Fibroblast of villous mesenchyme (primary cell): Measurements from ENCODE around the gene ODC1. TPM values are rescaled to one million over a fixed set of nuclear protein-coding genes. Genes with fewer than 3 reads are reported as not detected.

Experiments used
- DNase-seq: peaks from one replicate; pipeline ENCODE4 v3.0.0-alpha.2; 2010; ENCODE audit warnings: low read depth
- H3K4me3 ChIP-seq: 2 replicates; pipeline ENCODE4 v1.5.1; 2011; ENCODE audit warnings: low read depth, mild to moderate bottlenecking, low read length
- total RNA-seq: library from RNA; depleted of rRNA; stranded (reverse); fragments of >200 nt; gene quantifications from 2 replicates; pipeline ENCODE4 v1.2.3, GENCODE V29; 2012
- TF ChIP-seq, protein P1 (sequence below): IDR thresholded peaks from 2 replicates; pipeline ENCODE4 v1.5.1; 2012; ENCODE audit warnings: low read depth, mild to moderate bottlenecking, low read length; ENCODE audit not compliant: insufficient read depth

Gene ODC1
- total RNA-seq, 1 donor, result 133 TPM

DNA sequence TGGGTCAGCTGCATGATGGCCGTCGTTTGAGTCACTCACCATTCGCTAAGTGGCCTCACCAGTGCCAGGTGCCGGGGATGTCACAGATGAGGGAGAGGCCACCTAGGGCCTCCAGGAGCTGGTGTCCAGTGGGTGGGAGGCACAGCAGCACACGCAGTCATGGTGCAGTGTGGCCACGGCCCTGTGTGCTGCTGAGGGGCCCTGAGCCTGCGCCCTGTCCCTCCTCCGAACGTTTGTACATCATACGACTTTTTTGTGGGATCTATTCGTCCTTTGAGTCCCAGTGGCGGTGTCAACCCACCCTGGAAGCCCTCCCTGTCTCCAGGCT is 30.1 kb upstream of the ODC1 start:
- TF ChIP-seq, protein P1, sequence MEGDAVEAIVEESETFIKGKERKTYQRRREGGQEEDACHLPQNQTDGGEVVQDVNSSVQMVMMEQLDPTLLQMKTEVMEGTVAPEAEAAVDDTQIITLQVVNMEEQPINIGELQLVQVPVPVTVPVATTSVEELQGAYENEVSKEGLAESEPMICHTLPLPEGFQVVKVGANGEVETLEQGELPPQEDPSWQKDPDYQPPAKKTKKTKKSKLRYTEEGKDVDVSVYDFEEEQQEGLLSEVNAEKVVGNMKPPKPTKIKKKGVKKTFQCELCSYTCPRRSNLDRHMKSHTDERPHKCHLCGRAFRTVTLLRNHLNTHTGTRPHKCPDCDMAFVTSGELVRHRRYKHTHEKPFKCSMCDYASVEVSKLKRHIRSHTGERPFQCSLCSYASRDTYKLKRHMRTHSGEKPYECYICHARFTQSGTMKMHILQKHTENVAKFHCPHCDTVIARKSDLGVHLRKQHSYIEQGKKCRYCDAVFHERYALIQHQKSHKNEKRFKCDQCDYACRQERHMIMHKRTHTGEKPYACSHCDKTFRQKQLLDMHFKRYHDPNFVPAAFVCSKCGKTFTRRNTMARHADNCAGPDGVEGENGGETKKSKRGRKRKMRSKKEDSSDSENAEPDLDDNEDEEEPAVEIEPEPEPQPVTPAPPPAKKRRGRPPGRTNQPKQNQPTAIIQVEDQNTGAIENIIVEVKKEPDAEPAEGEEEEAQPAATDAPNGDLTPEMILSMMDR, result no peak
- no peak overlapping the region for H3K4me3 ChIP-seq
- DNase-seq, result no peak

- no peak for DNase-seq
- TF ChIP-seq, protein P1, result no peak
Measured at GRCh38 chr2:10477443-10478297, 29.5 kb upstream of the ODC1 start.

GRCh38 chr2:10476723-10477442 is 28.8 kb upstream of the ODC1 start:
- TF ChIP-seq, protein P1, result no peak
- no peak overlapping the region for H3K4me3 ChIP-seq
- no peak for DNase-seq

More at GRCh38 chr2:10477443-10478297, 29.5 kb upstream of the ODC1 start:
- H3K4me3 ChIP-seq, result no peak overlapping the region

DNA sequence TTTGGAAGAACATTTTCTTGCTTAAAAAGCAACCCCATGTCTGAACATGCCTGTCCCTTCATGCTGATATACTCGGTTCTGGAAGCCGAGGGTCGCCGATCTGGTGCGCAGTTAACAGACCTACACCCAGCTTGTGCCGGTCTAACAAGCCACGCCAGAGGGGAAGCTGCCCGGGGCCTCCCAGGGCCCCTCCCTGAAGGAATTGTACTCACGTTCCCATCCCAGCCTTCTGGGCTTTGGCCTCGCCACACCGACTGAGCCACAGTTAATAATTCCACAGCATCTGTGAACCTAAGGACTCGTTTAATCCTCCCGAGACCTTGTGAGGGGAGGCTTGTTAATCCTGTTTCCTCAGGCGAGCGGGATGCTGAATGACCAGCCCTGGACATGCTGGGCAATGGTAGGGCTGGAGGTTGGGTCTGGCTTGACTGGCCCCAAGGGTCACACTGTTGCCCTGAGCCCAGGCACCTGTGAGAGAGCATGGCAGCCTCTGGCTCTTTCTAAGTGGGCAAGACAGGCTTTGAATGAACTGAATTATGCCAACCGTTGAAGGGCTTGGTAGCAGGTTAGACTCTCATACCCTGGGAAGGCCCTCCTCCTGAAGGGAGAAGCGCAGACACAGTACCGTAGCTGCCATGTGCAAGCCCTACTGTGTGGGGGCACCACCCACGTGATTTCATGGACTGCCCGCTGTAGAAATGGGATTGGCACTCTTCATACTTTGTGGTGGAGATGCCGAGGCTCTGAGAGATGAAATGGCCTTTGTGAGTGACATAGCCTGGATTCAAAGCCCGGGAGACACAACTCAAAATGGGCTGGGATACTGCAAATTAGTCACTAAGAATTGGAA is 27.9 kb upstream of the ODC1 start:
- no peak overlapping the region for H3K4me3 ChIP-seq
- DNase-seq, result no peak
- TF ChIP-seq, protein P1, result no peak

DNA sequence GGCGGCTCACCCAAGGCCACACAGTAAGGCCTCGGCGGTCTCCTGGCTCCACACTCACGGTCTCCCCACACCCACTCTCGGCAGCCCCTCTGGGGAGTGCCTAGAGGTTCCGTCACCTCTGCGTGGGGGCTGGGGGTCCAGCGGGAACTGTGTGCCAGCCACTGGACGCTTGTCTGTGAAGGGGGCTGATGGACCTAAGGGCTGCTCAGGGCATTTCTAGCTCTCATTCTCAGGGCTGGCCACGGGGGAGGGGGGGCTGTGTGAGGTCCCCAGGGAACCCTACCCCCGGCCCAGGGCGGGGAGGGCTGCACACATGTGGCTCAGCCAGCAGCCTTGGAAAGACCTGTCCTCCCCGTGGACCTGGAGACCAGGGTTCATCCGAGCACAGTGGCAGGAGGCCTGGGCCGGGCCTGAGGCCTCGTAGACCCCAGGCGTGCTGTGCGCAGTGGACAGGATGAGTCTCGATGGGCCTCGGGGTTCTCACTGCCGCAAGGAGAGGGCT is 27.1 kb upstream of the ODC1 start:
- DNase-seq, result no peak
- no peak overlapping the region for H3K4me3 ChIP-seq
- TF ChIP-seq, protein P1, result no peak

DNA sequence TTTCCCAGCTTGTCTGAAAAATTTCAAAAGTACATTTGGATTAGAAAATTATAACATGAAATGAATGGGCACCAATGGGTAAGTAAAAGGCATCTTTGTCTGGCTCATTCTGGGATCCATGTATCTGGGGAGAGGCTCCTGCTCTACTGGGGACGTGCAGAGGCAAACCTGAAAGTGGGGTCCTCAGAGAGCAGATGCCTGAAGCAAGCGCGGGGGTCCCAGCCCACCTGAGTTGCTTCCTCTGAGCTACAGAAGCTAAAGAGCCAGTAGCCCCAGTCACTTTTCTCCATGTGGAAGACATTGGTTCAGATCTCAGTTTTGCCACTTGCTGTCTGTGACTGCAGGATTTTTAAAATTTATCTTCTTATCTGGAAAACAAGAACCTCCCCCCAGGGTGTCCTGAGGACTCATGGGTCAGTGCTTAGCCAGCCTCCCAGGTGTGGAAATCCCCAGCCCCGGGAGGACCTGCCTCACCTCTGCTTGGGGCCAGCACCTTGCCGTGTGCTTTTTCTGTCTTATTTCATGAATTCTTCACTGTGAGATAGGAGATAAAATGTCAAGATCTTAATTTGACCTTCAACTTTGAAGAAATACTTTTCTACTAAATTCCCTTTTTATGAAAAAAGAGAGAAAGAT is 25.1 kb upstream of the ODC1 start:
- DNase-seq, result no peak
- TF ChIP-seq, protein P1, result no peak
- no peak overlapping the region for H3K4me3 ChIP-seq
